Panc1 (cell line): ENCODE measurements around the gene POU4F1. TPM values are rescaled to one million over a fixed set of nuclear protein-coding genes. Genes with fewer than 3 reads are reported as not detected.

Source experiments
- ATAC-seq: fragments of 200-7000 bp; cut with Tn5 transposase; 2 replicates; pipeline ENCODE4 v1.9.1; 2020; ENCODE audit warnings: mild to moderate bottlenecking, moderate library complexity
- BruUV-seq: library from RNA; stranded (reverse); fragments of 400-500 nt; replicated peaks from 2 replicates; lab custom pipeline; 2021; lab: Mats Ljungman, UMichigan
- CTCF ChIA-PET: fragments of 300-600 bp; sonication (Branson Sonifier 250); formaldehyde crosslinking; loops from one replicate; lab custom pipeline; 2022; ENCODE audit warnings: antibody characterized with exemption; lab: Charles Lee
- POLR2A ChIA-PET: fragments of 300-600 bp; sonication (Branson Sonifier 250); formaldehyde crosslinking; loops from one replicate; lab custom pipeline; 2022; ENCODE audit warnings: antibody characterized with exemption; lab: Charles Lee
- DNase-seq: peaks from one replicate; pipeline ENCODE4 v3.0.0-alpha.2; 2010; ENCODE audit warnings: low read depth, low spot score
- H3K27ac ChIP-seq: 2 replicates; pipeline ENCODE4 v1.5.1; 2011; ENCODE audit warnings: mild to moderate bottlenecking, low read length, inconsistent platforms
- H3K27me3 ChIP-seq: fragments of 200-500 bp; sonication (Bioruptor generic); 2 replicates; pipeline ENCODE4 v1.6.0; 2014; ENCODE audit warnings: low read length, inconsistent platforms; ENCODE audit not compliant: control insufficient read depth, insufficient read depth
- H3K36me3 ChIP-seq: fragments of 200-500 bp; sonication (Bioruptor generic); 2 replicates; pipeline ENCODE4 v1.5.1; 2014; ENCODE audit warnings: inconsistent platforms, mild to moderate bottlenecking, low read length, moderate library complexity; ENCODE audit not compliant: control insufficient read depth, insufficient read depth
- H3K4me1 ChIP-seq: 2 replicates; pipeline ENCODE4 v1.5.1; 2011; ENCODE audit warnings: inconsistent platforms, mild to moderate bottlenecking, low read length, moderate library complexity; ENCODE audit not compliant: control insufficient read depth, insufficient read depth
- H3K4me3 ChIP-seq, 2 experiments: 2 replicates each; pipeline ENCODE4 v1.5.1; 2011 to 2012; ENCODE audit warnings: low read depth in 2 of 2, low read length in 2 of 2, mild to moderate bottlenecking in 2 of 2, inconsistent platforms in 1 of 2, moderate library complexity in 1 of 2
- H3K9me3 ChIP-seq: fragments of 200-500 bp; sonication (Bioruptor generic); 2 replicates; pipeline ENCODE4 v1.5.1; 2014; ENCODE audit warnings: low read depth, mild to moderate bottlenecking, inconsistent platforms, low read length, moderate library complexity; ENCODE audit not compliant: control insufficient read depth, insufficient read depth
- CTCF ChIP-seq: fragments of 450-650 bp; IDR thresholded peaks from 2 replicates; pipeline ENCODE4 v1.5.1; 2017; ENCODE audit warnings: mild to moderate bottlenecking
- POLR2AphosphoS5 ChIP-seq: IDR thresholded peaks from 2 replicates; pipeline ENCODE4 v1.6.1; 2012; ENCODE audit warnings: mild to moderate bottlenecking, low read depth, low read length, moderate library complexity
- REST ChIP-seq, 2 experiments: IDR thresholded peaks; 2 replicates each; pipeline ENCODE4 v1.6.1; 2011 to 2012; ENCODE audit warnings: low read depth in 2 of 2, control low read depth in 1 of 2, low read length in 1 of 2, mild to moderate bottlenecking in 1 of 2, moderate library complexity in 1 of 2; ENCODE audit not compliant: insufficient read depth in 1 of 2
- SIN3A ChIP-seq: IDR thresholded peaks from 2 replicates; pipeline ENCODE4 v1.6.1; 2012; ENCODE audit warnings: low read depth, mild to moderate bottlenecking, low read length, moderate library complexity, borderline replicate concordance; ENCODE audit not compliant: insufficient read depth
- TCF7L2 ChIP-seq: IDR thresholded peaks from 2 replicates; pipeline ENCODE4 v1.6.1; 2011; ENCODE audit warnings: mild to moderate bottlenecking, low read depth, low read length, inconsistent platforms
- in situ Hi-C: cut with HindIII; loops from 2 replicates; pipeline ENCODE4 v1.10.0; 2016; ENCODE audit warnings: low sequenced_read_pairs, low pct_unique_long_range_greater_than_20kb
- intact Hi-C: fragments of 100-400 bp; cut with micrococcal nuclease; formaldehyde crosslinking; loops from one replicate; pipeline ENCODE4 v1.10.0; 2022; ENCODE audit not compliant: unreplicated experiment
- total RNA-seq: library from RNA; stranded (reverse); gene quantifications from one replicate; pipeline ENCODE4 v1.2.1, GENCODE V29; 2021; ENCODE audit not compliant: unreplicated experiment

The POU4F1 gene
- total RNA-seq, 1 experiment from 2014 or later, result not detected

DNA sequence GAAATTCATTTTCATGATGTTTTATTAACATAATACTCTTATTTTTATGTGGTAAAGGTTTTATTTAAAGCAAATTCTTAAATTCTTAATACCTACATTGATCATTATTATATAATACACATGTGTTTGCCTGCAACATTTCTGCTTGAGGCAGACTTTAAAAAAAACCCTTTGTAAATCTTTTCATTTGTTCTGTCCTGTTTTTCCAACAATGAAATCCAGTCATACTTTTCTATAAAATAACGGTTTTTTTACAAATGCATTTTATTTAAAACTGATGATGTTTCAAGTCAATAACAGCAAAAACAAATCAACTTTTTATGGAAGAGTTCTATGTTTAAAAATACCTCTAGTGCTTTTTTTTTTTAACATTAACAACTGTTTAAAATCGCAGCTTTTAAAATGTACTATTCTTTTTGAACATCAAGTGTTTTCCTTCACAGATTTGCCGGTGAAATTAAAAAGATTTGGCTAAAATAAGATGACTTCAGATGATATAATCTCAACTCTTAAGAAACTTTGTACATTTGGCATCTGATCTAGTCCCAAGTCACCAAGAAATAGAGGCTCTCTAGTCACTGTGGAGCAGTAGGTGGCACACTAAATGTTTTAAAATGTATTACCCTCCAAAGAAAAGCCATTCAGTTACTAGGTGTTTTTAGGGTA is 5.1 kb downstream of the POU4F1 start:
- Histone ChIP-seq H3K4me1 (no peaks in the 10 kb centered on the region), H3K4me3 (no peak overlapping the region), H3K27ac (no peak overlapping the region), H3K36me3 (no peaks in the 10 kb centered on the region), H3K27me3 (peaks cover 5% of the 10 kb centered on the region; the same call in 1 of the 2 replicates), H3K9me3 (no peaks in the 10 kb centered on the region)
- no peak for DNase-seq
- intact Hi-C loops, result no loop called here
- no peak for ATAC-seq
- no peak for TF ChIP-seq TCF7L2
- BruUV-seq, result no TSS peak
- ChIA-PET POLR2A (no interaction called here), CTCF (no interaction called here)
- in situ Hi-C loops, result no loop called here

GRCh38 chr13:78597602-78597932 is 5.8 kb downstream of the POU4F1 start:
- DNase-seq (no peak), ATAC-seq (no peak)
- TF ChIP-seq POLR2AphosphoS5 (no peak), SIN3A (no peak), TCF7L2 (no peak), REST (IDR thresholded peaks at IDR 0.05; ENCODE audit: insufficient read depth in 1 of 2, low read depth in 2 of 2, low read length in 1 of 2) (no peak), CTCF (no peak)
- peaks cover 7% of the 10 kb centered on the region; the same call in 1 of the 2 replicates for H3K27me3 ChIP-seq
- POLR2A ChIA-PET, result no interaction called here
- no peaks in the 10 kb centered on the region for H3K4me1 ChIP-seq
- no peak overlapping the region for H3K4me3 ChIP-seq
- BruUV-seq, result no TSS peak
- in situ Hi-C loops (no loop called here), intact Hi-C loops (no loop called here)
- no peaks in the 10 kb centered on the region for H3K36me3 ChIP-seq
- CTCF ChIA-PET, result no interaction called here
- no peak overlapping the region for H3K27ac ChIP-seq
- H3K9me3 ChIP-seq, result no peaks in the 10 kb centered on the region
